ENCODE data around the gene TASP1. TPM values are rescaled to one million over a fixed set of nuclear protein-coding genes. Genes with fewer than 3 reads are reported as not detected.

TASP1 gene
- total RNA-seq, 2 donors from 2014 or later, result 15.8 to 16.6 TPM

DNA sequence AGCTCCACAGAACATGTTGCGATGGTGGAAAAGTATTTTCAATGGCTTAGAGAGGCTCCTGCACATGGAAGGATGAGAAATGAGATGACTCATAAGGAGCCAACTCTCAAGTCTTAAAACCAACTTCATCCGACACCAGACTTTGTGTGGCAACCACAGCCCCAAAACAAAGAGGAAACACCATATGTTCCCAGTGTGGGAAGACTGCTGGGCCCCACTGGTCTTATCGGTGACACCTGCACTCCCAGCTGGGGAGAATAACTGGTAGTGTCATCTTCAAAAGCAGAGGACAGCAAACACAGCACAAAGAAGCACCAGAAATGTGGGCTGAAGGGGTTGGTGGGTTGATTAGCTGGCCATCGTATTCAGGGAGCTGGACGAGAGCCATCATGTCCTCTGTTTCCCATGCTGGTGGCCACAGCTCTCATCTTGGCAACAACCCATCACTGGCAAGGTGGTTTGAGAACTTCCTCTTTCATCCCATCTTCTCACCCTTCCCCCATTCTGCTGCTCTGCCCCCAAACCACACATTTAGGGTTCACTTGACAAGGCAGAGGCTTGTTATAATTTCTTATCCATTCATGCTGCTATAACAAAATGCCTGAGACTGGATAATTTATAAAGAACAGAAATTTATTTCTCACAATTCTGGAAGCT, 46.0 kb upstream of the TASP1 start:
- Histone ChIP-seq H3K27ac (ENCODE audit: low read depth, low read length) (no peak overlapping the region), H3K4me1 (ENCODE audit: control insufficient read depth, insufficient read depth, low read length) (no peaks in the 10 kb centered on the region), H3K36me3 (ENCODE audit: control insufficient read depth, insufficient read depth, low read length) (no peaks in the 10 kb centered on the region), H3K9me3 (ENCODE audit: control insufficient read depth, low read length) (no peaks in the 10 kb centered on the region), H3K4me3 (ENCODE audit: low read length) (no peak overlapping the region), H3K27me3 (ENCODE audit: control insufficient read depth, insufficient read depth, low read length, poor library complexity, severe bottlenecking) (no peaks in the 10 kb centered on the region), H3K9ac (ENCODE audit: extremely low read depth, low read length, poor library complexity, severe bottlenecking) (no peak overlapping the region)
- TF ChIP-seq CTCF (conservative IDR thresholded peaks at IDR 0.05), result no peak
- Mint-ChIP-seq H3K9me3 (peaks cover 3% of the 10 kb centered on the region), H3K27me3 (ENCODE audit: insufficient read depth) (no peaks in the 10 kb centered on the region), H3K27ac (no peak overlapping the region), H3K4me1 (peaks cover 12% of the 10 kb centered on the region), H3K36me3 (ENCODE audit: low read depth) (no peaks in the 10 kb centered on the region), H3K4me3 (no peak overlapping the region)
- DNase-seq, result no peak
- 91 to 94% methylated on average over 3 to 5 of the region's 5 CpGs for WGBS, 2 experiments (ENCODE audit: insufficient coverage in 1 of 2, insufficient read length in 1 of 2)

GRCh38 chr20:13683833-13684232, 45.1 kb upstream of the TASP1 start:
- Histone ChIP-seq H3K4me1 (ENCODE audit: control insufficient read depth, insufficient read depth, low read length) (no peaks in the 10 kb centered on the region), H3K27ac (ENCODE audit: low read depth, low read length) (no peak overlapping the region), H3K9me3 (ENCODE audit: control insufficient read depth, low read length) (no peaks in the 10 kb centered on the region), H3K9ac (ENCODE audit: extremely low read depth, low read length, poor library complexity, severe bottlenecking) (no peak overlapping the region), H3K4me3 (ENCODE audit: low read length) (no peak overlapping the region), H3K27me3 (ENCODE audit: control insufficient read depth, insufficient read depth, low read length, poor library complexity, severe bottlenecking) (no peaks in the 10 kb centered on the region), H3K36me3 (ENCODE audit: control insufficient read depth, insufficient read depth, low read length) (no peaks in the 10 kb centered on the region)
- Mint-ChIP-seq H3K4me3 (no peak overlapping the region), H3K9me3 (no peaks in the 10 kb centered on the region), H3K27me3 (ENCODE audit: insufficient read depth) (no peaks in the 10 kb centered on the region), H3K36me3 (ENCODE audit: low read depth) (no peaks in the 10 kb centered on the region), H3K27ac (no peak overlapping the region), H3K4me1 (peaks cover 12% of the 10 kb centered on the region)
- DNase-seq, result no peak
- 56 to 70% methylated on average over 1 of the region's 1 CpG for WGBS, 2 experiments (ENCODE audit: insufficient coverage in 1 of 2, insufficient read length in 1 of 2)
- no peak for TF ChIP-seq CTCF (conservative IDR thresholded peaks at IDR 0.05)

- WGBS, 2 experiments (ENCODE audit: insufficient coverage in 1 of 2, insufficient read length in 1 of 2), result 97 to 100% methylated on average over 2 to 4 of the region's 4 CpGs
- no peak overlapping the region for H3K4me3 Mint-ChIP-seq
- Histone ChIP-seq H3K27ac (ENCODE audit: low read depth, low read length) (no peak overlapping the region), H3K27me3 (ENCODE audit: control insufficient read depth, insufficient read depth, low read length, poor library complexity, severe bottlenecking) (no peaks in the 10 kb centered on the region), H3K9me3 (ENCODE audit: control insufficient read depth, low read length) (no peaks in the 10 kb centered on the region), H3K4me1 (ENCODE audit: control insufficient read depth, insufficient read depth, low read length) (no peaks in the 10 kb centered on the region), H3K4me3 (ENCODE audit: low read length) (no peak overlapping the region), H3K36me3 (ENCODE audit: control insufficient read depth, insufficient read depth, low read length) (no peaks in the 10 kb centered on the region), H3K9ac (ENCODE audit: extremely low read depth, low read length, poor library complexity, severe bottlenecking) (no peak overlapping the region)
- no peaks in the 10 kb centered on the region for H3K36me3 Mint-ChIP-seq (ENCODE audit: low read depth)
- H3K27ac Mint-ChIP-seq, result no peak overlapping the region
- H3K9me3 Mint-ChIP-seq, result no peaks in the 10 kb centered on the region
- no peak for DNase-seq
- TF ChIP-seq CTCF (conservative IDR thresholded peaks at IDR 0.05), result no peak
- H3K27me3 Mint-ChIP-seq (ENCODE audit: insufficient read depth), result no peaks in the 10 kb centered on the region
- H3K4me1 Mint-ChIP-seq, result peaks cover 12% of the 10 kb centered on the region
These were observed 42.8 kb upstream of the TASP1 start for GRCh38 chr20:13681248-13682125.

All from endodermal cell (in vitro differentiated cells).